BE2C (cell line): Measurements from ENCODE around the gene OR13C5. TPM values are rescaled to one million over a fixed set of nuclear protein-coding genes. Genes with fewer than 3 reads are reported as not detected.
"Not testable (repeated sequence)": the region's sequence is repeated elsewhere in the genome, so short reads cannot be mapped to it uniquely, and the experiment has no call there.

Experiments used
- DNase-seq: peaks from one replicate; pipeline ENCODE4 v3.0.0-alpha.2; 2020
- H3K27me3 ChIP-seq: fragments of 250-450 bp; sonication (Bioruptor Pico); 2 replicates; pipeline ENCODE4 v1.5.1; 2020; ENCODE audit warnings: mild to moderate bottlenecking
- H3K36me3 ChIP-seq: fragments of 250-450 bp; sonication (Bioruptor Pico); 2 replicates; pipeline ENCODE4 v1.5.1; 2020; ENCODE audit warnings: mild to moderate bottlenecking
- H3K4me1 ChIP-seq: fragments of 250-450 bp; sonication (Bioruptor Pico); 2 replicates; pipeline ENCODE4 v1.5.1; 2020
- H3K4me3 ChIP-seq: 2 replicates; pipeline ENCODE4 v1.5.1; 2011; ENCODE audit warnings: low read depth, low read length
- H3K9me3 ChIP-seq: fragments of 250-450 bp; sonication (Bioruptor Pico); 2 replicates; pipeline ENCODE4 v1.5.1; 2020
- polyA plus RNA-seq: library from polyadenylated mRNA; unstranded; fragments of >200 nt; gene quantifications from one replicate; pipeline ENCODE4 v1.2.1, GENCODE V29; 2012; ENCODE audit warnings: low read depth, missing spikeins; ENCODE audit not compliant: insufficient read length, insufficient read depth
- TF ChIP-seq, protein P1 (sequence below): IDR thresholded peaks from 2 replicates; pipeline ENCODE4 v1.5.1; 2012; ENCODE audit warnings: mild to moderate bottlenecking, low read depth, low read length

Gene OR13C5
- polyA plus RNA-seq = not detected

- not testable (repeated sequence) for H3K9me3 ChIP-seq, H3K4me3 ChIP-seq, H3K27me3 ChIP-seq, DNase-seq, H3K36me3 ChIP-seq, H3K4me1 ChIP-seq
Observed at GRCh38 chr9:104599313-104599712, at the start of gene OR13C5. OR13C5 (minus strand) TSS chr9:104599413; CDS start chr9:104599413, 0 bp downstream.

GRCh38 chr9:104635456-104635855 lies 36.2 kb upstream of the OR13C5 start:
- no peaks in the 10 kb centered on the region for H3K27me3 ChIP-seq
- no peaks in the 10 kb centered on the region for H3K36me3 ChIP-seq
- TF ChIP-seq, protein P1, sequence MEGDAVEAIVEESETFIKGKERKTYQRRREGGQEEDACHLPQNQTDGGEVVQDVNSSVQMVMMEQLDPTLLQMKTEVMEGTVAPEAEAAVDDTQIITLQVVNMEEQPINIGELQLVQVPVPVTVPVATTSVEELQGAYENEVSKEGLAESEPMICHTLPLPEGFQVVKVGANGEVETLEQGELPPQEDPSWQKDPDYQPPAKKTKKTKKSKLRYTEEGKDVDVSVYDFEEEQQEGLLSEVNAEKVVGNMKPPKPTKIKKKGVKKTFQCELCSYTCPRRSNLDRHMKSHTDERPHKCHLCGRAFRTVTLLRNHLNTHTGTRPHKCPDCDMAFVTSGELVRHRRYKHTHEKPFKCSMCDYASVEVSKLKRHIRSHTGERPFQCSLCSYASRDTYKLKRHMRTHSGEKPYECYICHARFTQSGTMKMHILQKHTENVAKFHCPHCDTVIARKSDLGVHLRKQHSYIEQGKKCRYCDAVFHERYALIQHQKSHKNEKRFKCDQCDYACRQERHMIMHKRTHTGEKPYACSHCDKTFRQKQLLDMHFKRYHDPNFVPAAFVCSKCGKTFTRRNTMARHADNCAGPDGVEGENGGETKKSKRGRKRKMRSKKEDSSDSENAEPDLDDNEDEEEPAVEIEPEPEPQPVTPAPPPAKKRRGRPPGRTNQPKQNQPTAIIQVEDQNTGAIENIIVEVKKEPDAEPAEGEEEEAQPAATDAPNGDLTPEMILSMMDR = no peak
- H3K4me3 ChIP-seq = no peak overlapping the region
- no peak for DNase-seq
- H3K4me1 ChIP-seq = no peaks in the 10 kb centered on the region
- H3K9me3 ChIP-seq = no peaks in the 10 kb centered on the region

GRCh38 chr9:104633976-104634520 lies 34.8 kb upstream of the OR13C5 start:
- no peak for DNase-seq
- no peak overlapping the region for H3K4me3 ChIP-seq
- H3K4me1 ChIP-seq = no peaks in the 10 kb centered on the region
- TF ChIP-seq, protein P1 = no peak
- no peaks in the 10 kb centered on the region for H3K9me3 ChIP-seq
- no peaks in the 10 kb centered on the region for H3K27me3 ChIP-seq
- no peaks in the 10 kb centered on the region for H3K36me3 ChIP-seq

GRCh38 chr9:104625964-104626363 lies 26.8 kb upstream of the OR13C5 start:
- not testable (repeated sequence) for H3K4me3 ChIP-seq, H3K4me1 ChIP-seq, H3K27me3 ChIP-seq, DNase-seq, H3K9me3 ChIP-seq, H3K36me3 ChIP-seq

- no peak for DNase-seq
- Histone ChIP-seq H3K36me3 (no peaks in the 10 kb centered on the region), H3K9me3 (no peaks in the 10 kb centered on the region), H3K27me3 (no peaks in the 10 kb centered on the region), H3K4me1 (no peaks in the 10 kb centered on the region), H3K4me3 (no peak within 1 kb of the TSS)
- TF ChIP-seq, protein P1 = no peak
Observed at GRCh38 chr9:104618104-104618503, 18.9 kb upstream of the OR13C5 start, which contains the start of gene OR13C9. OR13C9 (minus strand) TSS chr9:104618204; CDS start chr9:104618204, 0 bp downstream.

GRCh38 chr9:104617418-104617817 lies 18.2 kb upstream of the OR13C5 start:
- TF ChIP-seq, protein P1 = no peak
- Histone ChIP-seq H3K27me3 (no peaks in the 10 kb centered on the region), H3K36me3 (no peaks in the 10 kb centered on the region), H3K9me3 (no peaks in the 10 kb centered on the region), H3K4me1 (no peaks in the 10 kb centered on the region), H3K4me3 (no peak overlapping the region)
- DNase-seq = no peak

- Histone ChIP-seq H3K4me1 (no peaks in the 10 kb centered on the region), H3K36me3 (no peaks in the 10 kb centered on the region), H3K27me3 (no peaks in the 10 kb centered on the region), H3K9me3 (no peaks in the 10 kb centered on the region), H3K4me3 (no peak overlapping the region)
- DNase-seq = no peak
- TF ChIP-seq, protein P1 = no peak
Observed at GRCh38 chr9:104611213-104611612, 12.0 kb upstream of the OR13C5 start.
